ENCODE data around the gene TPSB2. TPM values are rescaled to one million over a fixed set of nuclear protein-coding genes. Genes with fewer than 3 reads are reported as not detected.

TPSB2 gene
- total RNA-seq, 1 experiment from 2014 or later: not detected

DNA sequence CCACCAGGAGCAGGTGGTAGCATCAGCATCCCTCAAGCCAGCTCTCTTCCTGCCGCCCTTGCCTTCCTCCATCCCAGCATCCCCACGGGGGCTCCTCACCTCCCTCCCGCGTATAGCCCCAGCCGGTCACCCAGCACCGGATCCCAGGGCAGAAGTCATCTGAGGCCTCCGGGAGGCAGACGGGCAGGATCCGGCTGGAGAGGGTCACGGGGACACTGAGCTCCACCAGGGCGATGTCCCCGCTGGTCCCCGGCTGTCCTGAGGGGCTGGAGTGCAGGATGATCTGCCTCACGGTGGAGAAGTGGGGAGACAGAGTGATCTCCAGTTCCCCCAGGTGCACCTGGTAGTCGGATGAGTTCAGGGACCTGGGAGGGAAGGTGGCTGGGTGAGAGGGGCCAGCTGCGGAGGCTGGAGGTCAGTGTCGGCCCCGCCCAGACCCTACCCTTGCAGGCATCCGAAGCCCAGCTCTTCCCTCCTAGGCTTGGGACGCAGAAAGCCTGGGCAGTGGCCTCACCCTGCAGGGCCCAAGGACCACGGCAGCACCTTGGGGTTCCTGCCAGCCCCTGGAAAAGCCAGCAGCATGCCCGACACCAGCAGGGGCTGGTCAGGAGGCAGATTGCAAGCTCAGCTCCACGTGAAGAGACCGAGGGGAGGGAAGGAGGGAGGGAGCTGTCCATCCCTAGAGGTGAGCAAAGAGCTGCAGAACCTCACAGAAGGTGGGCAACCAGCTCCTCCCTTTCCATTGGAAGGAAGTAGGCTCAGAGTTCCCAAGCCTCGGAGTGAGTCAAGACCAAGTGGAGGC, 7.2 kb downstream of the TPSB2 start:
- Histone ChIP-seq H3K9ac (ENCODE audit: low read length) (no peak overlapping the region), H3K79me2 (ENCODE audit: insufficient read depth, low read length) (no peaks in the 10 kb centered on the region), H3K36me3 (ENCODE audit: control insufficient read depth in 1 of 2, insufficient read depth in 2 of 2, low read length in 2 of 2) (no peaks in the 10 kb centered on the region; a peak in 1 of 4 replicates), H3K4me3 (replicated peaks in 1 of 2; ENCODE audit: low read depth in 1 of 2, low read length in 2 of 2) (no peak overlapping the region), H4K20me1 (ENCODE audit: insufficient read depth) (no peaks in the 10 kb centered on the region), H3K4me1 (ENCODE audit: control insufficient read depth in 1 of 2, insufficient read depth in 2 of 2, low read length in 2 of 2) (no peaks in the 10 kb centered on the region), H3K9me3 (ENCODE audit: control insufficient read depth in 1 of 2, insufficient read depth in 1 of 2, low read depth in 1 of 2, low read length in 2 of 2) (no peaks in the 10 kb centered on the region), H2AFZ (ENCODE audit: low read depth, low read length, poor library complexity, severe bottlenecking) (no peak overlapping the region), H3K27ac (ENCODE audit: low read depth, low read length) (no peak overlapping the region), H3K9me2 (ENCODE audit: insufficient read depth) (no peaks in the 10 kb centered on the region), H3K4me2 (ENCODE audit: low read length) (no peak overlapping the region), H3K27me3 (ENCODE audit: insufficient read depth, low read length) (no peaks in the 10 kb centered on the region)
- ATAC-seq: no peak
- ChIA-PET POLR2A (no interaction called here), RAD21 (ENCODE audit: low non-redundant PET in 1 of 2, low total read pairs in 2 of 2, uncharacterized antibody in 2 of 2, unreplicated experiment in 2 of 2) (interaction anchor here in 1 of 2 experiments (0.6 kb wide), 1 partner anchor 144 kb away, joined by 3 read pairs; no protein-coding TSS in a partner anchor), CTCF (no interaction called here)
- BruUV-seq (replicated peaks): no TSS peak
- intact Hi-C loops (cut with micrococcal nuclease): no loop called here
- DNase-seq (ENCODE audit: low read depth, low spot score): no peak
- TF ChIP-seq YY1 (IDR thresholded peaks at IDR 0.05; ENCODE audit: extremely low read depth, insufficient replicate concordance, low read depth, low read length) (no peak), EZH2phosphoT487 (IDR thresholded peaks at IDR 0.05; ENCODE audit: borderline replicate concordance) (no peak), EGR1 (IDR thresholded peaks at IDR 0.05; ENCODE audit: low read depth) (no peak), POLR2A (IDR thresholded peaks at IDR 0.05; ENCODE audit: borderline replicate concordance, extremely low read depth, insufficient read depth, insufficient read length) (no peak), CBX3 (IDR thresholded peaks at IDR 0.05; ENCODE audit: low read depth) (no peak), TCF7L2 (IDR thresholded peaks at IDR 0.05; ENCODE audit: borderline replicate concordance, extremely low read depth, insufficient read depth, insufficient read length) (no peak), EZH2 (IDR thresholded peaks at IDR 0.05) (no peak), ELF1 (IDR thresholded peaks at IDR 0.05; ENCODE audit: borderline replicate concordance, low read depth) (no peak)
- TF ChIP-seq, protein P1, sequence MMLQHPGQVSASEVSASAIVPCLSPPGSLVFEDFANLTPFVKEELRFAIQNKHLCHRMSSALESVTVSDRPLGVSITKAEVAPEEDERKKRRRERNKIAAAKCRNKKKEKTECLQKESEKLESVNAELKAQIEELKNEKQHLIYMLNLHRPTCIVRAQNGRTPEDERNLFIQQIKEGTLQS (IDR thresholded peaks at IDR 0.05): no peak
